ENCODE measurements around the gene OR2M3. TPM values are rescaled to one million over a fixed set of nuclear protein-coding genes. Genes with fewer than 3 reads are reported as not detected.

OR2M3 gene
- total and polyA plus RNA-seq, 9 of the 15 experiments (the other 6 are each of a cell fraction or from before 2014, with no cell fraction given), result not detected

GRCh38 chr1:248196965-248197364 is at the start of gene OR2M3 (continued):
- TF ChIP-seq, protein P1, sequence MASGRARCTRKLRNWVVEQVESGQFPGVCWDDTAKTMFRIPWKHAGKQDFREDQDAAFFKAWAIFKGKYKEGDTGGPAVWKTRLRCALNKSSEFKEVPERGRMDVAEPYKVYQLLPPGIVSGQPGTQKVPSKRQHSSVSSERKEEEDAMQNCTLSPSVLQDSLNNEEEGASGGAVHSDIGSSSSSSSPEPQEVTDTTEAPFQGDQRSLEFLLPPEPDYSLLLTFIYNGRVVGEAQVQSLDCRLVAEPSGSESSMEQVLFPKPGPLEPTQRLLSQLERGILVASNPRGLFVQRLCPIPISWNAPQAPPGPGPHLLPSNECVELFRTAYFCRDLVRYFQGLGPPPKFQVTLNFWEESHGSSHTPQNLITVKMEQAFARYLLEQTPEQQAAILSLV (tag; IDR thresholded peaks at IDR 0.05), result no peak
- no peak for TF ChIP-seq BRF1 (IDR thresholded peaks at IDR 0.05; ENCODE audit: borderline replicate concordance, extremely low read depth, insufficient read length)
- no peak for TF ChIP-seq CBFA2T2 (conservative IDR thresholded peaks at IDR 0.05)
- no peak for TF ChIP-seq SETDB1 (IDR thresholded peaks at IDR 0.05; ENCODE audit: low read length)
- TF ChIP-seq, protein P2, sequence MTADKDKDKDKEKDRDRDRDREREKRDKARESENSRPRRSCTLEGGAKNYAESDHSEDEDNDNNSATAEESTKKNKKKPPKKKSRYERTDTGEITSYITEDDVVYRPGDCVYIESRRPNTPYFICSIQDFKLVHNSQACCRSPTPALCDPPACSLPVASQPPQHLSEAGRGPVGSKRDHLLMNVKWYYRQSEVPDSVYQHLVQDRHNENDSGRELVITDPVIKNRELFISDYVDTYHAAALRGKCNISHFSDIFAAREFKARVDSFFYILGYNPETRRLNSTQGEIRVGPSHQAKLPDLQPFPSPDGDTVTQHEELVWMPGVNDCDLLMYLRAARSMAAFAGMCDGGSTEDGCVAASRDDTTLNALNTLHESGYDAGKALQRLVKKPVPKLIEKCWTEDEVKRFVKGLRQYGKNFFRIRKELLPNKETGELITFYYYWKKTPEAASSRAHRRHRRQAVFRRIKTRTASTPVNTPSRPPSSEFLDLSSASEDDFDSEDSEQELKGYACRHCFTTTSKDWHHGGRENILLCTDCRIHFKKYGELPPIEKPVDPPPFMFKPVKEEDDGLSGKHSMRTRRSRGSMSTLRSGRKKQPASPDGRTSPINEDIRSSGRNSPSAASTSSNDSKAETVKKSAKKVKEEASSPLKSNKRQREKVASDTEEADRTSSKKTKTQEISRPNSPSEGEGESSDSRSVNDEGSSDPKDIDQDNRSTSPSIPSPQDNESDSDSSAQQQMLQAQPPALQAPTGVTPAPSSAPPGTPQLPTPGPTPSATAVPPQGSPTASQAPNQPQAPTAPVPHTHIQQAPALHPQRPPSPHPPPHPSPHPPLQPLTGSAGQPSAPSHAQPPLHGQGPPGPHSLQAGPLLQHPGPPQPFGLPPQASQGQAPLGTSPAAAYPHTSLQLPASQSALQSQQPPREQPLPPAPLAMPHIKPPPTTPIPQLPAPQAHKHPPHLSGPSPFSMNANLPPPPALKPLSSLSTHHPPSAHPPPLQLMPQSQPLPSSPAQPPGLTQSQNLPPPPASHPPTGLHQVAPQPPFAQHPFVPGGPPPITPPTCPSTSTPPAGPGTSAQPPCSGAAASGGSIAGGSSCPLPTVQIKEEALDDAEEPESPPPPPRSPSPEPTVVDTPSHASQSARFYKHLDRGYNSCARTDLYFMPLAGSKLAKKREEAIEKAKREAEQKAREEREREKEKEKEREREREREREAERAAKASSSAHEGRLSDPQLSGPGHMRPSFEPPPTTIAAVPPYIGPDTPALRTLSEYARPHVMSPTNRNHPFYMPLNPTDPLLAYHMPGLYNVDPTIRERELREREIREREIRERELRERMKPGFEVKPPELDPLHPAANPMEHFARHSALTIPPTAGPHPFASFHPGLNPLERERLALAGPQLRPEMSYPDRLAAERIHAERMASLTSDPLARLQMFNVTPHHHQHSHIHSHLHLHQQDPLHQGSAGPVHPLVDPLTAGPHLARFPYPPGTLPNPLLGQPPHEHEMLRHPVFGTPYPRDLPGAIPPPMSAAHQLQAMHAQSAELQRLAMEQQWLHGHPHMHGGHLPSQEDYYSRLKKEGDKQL (CRISPR knock-in tag; IDR thresholded peaks at IDR 0.05; ENCODE audit: borderline replicate concordance), result no peak
- TF ChIP-seq SREBF1 (IDR thresholded peaks at IDR 0.05; ENCODE audit: borderline replicate concordance, low read depth, low read length), result no peak
- TF ChIP-seq STAT5B (CRISPR knock-in tag; IDR thresholded peaks at IDR 0.05), result no peak
- TF ChIP-seq TCF7L2 (IDR thresholded peaks at IDR 0.05; ENCODE audit: low read depth, low read length), result no peak
